Measurements from ENCODE around the gene THSD4.

Gene THSD4

DNA sequence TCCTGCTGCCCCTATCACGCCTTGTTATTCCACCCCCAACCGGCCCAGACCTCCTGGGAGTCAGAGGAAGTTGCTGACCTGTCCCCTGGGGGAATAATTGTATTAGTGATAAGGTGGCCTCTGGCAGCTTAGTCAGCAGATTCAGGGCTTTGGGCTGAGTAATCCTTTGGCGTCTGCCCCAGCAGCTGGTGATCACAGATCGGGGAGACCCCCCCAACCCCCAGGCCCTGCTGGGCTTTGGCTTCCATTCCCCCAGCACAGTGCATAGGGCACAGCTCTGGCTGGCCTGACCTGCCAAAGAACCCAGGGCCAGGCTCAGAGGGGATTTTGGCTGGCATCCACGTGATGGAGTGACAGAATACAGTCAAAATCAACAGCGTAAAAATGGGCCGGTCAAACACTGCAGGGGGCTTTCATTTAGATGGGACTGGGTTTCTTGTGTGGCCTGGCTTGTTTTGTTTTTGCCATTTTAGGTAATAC lies 691.2 kb downstream of the THSD4 start:
- no peak for DNase-seq (ENCODE audit: low read depth in 2 of 2)

DNA sequence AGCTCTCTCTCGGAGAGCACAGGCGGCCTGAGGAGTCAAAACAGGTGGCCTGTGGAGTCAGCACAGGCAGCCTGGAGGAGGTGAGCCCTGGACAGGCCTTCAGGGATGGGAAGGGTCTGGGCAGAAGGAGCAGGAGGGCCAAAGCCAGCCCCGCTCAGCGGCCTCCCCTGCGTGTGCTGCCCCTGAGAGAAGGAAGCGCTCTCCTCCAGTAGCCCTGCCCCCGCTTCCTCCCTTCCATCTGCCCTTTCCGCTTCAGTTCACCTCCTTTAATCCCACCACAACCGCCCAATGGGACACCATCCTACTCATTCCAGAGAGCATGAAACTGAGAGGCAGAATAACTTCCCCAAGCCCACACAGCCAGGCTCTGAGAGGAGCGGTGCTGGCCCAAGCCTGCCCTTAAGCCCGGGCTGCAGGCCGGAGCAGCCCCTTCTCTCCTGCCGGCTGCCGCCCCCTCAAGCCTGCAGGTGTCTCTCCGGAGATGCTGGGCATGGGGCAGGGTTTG lies 691.9 kb downstream of the THSD4 start:
- DNase-seq (ENCODE audit: low read depth in 2 of 2) = no peak

DNA sequence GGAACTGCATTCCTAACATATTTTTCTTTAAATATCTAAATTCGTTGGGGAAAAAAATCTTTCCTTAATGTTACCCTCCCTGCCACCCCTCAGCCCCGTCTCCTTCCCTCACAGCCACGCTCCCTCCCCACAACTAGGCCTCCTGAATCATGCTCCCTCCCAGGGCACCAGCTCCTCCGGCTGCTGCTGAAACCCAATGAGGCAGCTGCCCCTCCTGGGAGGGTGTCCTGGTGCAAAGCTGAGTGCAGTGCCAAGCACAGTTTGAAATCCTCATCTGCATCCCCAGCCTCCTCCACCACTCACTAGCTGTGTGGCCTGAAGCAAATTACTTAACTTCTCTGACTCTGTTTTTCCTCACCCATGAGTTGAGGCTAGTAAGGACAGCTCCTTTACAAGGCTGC lies 692.4 kb downstream of the THSD4 start:
- DNase-seq (ENCODE audit: low read depth in 2 of 2) = no peak

DNA sequence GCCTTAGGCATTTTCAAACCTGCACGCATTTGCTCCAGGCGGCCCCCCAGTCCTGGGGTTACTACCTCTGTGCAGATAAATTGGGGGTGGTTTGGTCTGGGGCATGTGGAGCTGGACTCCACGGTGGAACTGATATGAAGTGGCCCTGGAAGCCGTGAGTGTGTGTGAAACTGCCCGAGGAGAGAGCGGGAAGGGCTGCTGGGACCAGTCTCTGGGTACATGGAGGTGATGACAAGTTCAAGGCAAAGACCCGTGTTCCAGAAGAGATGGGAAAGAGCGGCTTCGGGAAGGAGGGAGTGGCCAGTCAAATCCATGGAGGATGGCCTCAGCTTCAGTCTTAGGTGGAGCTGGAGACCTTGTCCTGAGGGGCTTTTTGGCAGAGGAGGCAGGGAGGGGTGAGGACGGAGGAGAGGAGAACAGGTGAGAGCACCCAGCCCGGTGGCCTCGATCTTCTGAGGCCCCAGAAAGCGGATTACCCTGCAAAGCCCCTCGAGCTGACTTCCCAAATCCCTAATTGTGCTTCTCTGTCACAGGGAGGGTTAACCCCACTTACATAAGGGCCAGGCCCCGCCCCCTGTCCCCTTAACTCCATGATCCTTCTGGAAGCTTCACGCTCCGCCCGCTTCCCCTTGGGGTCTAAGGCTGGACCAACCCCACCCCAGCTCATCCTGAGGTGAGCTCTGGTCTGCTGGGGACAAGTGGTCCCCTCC lies 693.2 kb downstream of the THSD4 start:
- no peak for DNase-seq (ENCODE audit: low read depth in 2 of 2)

DNA sequence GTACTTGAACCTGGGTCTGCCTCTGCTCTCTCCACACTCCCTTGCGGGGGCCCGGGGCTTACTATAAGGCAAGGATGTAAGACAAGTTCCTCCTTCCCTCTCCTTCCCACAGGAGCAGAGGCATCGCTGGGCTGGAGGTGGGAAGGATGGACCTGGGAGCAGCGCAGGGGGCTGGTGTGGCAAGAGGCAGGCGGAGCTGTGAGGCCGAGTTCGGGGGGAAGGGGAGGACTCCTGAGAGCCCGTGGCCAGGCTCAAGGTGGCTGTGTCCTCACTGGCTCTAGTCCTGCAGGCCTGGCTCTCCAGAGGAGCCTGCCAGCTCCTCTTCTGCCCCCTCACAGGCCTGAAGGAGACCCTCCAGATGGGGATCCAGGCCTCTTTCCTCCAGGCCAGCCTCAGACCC lies 694.1 kb downstream of the THSD4 start:
- no peak for DNase-seq (ENCODE audit: low read depth in 2 of 2)

DNA sequence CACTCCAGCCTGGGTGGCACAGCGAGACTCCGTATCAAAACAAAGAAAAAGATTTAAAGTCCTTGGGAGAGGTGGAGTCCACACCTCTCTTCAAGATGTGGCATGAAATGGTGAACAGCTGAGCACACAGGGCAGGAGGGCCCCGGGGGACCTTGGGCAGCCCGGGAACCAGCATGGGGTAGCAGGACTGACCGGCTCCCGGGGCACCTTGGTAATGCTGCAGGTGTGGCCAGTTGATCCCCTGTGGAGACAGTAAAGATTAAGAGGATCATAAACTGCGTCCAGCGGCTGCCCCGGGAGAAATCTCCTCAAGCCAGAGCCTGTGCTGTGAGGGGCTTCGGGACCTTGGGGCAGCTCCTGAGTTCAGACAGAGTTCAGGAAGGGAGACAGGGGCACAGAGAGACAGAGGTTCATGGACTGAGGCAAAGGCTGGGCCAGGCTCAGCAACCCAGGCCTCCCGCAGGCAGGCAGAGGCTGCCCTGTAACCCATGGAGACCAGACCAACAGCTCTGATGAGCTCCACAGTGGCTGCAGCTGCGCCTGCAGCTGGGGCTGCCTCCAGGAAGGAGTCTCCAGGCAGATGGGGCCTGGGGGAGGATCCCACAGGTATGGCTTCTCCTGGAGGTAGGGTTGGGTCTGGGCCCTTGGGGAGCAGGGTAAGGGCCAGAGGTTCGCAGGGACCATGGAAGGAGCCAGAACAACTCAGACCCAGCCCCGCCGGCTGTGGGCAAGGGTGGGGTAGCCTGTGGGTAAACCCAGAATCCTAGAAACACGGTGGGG lies 695.2 kb downstream of the THSD4 start, which contains the start of gene NR2E3:
Gene NR2E3, plus strand, starts transcription at position 299 of the 780 bp plus-strand sequence. Its CDS starts 190 bp downstream, at position 489.
- no peak for DNase-seq (ENCODE audit: low read depth in 2 of 2)

DNA sequence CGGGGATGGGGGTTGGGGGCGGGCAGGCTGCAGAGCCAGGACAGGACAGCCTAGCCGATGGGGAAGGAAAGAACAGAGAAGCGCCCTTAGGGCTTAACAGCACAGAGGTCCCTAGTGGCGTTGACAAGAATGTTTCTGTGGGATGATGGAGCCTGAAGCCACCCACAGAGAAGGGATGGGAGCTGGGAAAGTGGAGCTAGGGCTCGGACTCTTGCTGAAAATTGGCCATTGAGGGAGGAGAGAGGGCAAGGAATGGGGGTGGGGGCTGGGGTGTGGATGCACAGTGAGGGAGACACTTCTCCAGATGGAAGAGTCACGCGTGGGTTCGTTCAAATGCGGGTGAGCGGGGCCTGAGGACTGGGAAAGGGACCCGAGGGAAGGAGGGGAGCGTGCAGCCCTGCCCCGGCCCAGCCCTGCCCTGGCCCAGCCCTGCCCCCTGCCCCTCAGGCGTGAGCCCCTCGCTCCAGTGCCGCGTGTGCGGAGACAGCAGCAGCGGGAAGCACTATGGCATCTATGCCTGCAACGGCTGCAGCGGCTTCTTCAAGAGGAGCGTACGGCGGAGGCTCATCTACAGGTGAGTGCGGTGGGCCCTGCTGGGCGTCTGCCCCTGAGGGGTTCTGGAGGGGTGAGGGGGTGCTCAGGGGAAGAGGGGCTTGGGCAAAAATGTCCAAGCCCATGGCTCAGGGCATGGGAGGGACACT lies 695.9 kb downstream of the THSD4 start:
- no peak for DNase-seq (ENCODE audit: low read depth in 2 of 2)

DNA sequence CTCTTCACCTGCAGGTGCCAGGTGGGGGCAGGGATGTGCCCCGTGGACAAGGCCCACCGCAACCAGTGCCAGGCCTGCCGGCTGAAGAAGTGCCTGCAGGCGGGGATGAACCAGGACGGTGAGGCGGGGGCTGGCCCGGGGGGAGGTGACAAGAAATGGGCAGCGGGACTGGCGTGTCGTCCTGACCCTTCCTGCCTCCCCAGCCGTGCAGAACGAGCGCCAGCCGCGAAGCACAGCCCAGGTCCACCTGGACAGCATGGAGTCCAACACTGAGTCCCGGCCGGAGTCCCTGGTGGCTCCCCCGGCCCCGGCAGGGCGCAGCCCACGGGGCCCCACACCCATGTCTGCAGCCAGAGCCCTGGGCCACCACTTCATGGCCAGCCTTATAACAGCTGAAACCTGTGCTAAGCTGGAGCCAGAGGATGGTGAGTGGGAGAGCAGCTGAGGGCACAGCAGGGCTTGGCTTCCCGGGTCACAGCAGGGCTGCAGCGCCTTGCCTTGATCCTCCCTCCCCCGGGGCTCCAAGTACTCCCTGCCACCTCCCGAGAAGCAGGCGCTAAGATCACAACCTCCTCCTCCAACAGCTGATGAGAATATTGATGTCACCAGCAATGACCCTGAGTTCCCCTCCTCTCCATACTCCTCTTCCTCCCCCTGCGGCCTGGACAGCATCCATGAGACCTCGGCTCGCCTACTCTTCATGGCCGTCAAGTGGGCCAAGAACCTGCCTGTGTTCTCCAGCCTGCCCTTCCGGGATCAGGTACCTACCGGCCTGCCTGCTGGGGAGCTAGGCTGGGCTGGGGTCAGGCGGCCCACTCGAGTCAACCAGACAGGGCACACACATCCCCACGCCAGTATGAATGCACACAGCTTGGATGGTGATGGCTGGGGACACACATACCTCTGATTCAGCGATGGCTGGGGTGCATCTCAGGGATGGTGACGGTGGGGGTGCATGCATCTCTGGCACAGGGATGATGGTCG lies 696.8 kb downstream of the THSD4 start:
- no peak for DNase-seq (ENCODE audit: low read depth in 2 of 2)

DNA sequence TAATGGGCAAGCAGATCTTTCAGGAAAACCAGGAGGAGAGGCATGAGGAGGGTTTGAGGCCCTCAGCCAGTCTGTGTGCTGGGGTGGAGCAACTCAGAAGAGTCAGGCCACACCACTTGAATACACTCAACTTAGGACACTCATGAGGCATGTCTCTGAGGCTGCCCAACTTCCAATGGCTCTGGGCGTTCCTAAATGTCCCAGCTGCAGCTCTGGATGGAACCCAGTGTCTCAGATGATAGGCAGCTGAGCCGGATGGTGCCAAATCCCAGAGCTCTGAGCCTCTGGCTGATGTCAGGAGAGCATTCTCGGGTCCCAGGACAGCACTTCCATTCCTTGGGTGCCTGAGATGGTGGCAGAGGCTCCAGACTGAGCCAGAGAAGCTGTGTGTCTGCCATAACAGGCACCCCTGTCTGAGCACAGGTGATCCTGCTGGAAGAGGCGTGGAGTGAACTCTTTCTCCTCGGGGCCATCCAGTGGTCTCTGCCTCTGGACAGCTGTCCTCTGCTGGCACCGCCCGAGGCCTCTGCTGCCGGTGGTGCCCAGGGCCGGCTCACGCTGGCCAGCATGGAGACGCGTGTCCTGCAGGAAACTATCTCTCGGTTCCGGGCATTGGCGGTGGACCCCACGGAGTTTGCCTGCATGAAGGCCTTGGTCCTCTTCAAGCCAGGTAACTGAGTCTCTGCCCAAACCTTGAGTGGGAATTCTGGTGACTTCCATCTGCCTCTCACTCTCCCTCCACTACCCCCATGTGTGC lies 697.9 kb downstream of the THSD4 start:
- DNase-seq (ENCODE audit: low read depth in 2 of 2) = no peak

DNA sequence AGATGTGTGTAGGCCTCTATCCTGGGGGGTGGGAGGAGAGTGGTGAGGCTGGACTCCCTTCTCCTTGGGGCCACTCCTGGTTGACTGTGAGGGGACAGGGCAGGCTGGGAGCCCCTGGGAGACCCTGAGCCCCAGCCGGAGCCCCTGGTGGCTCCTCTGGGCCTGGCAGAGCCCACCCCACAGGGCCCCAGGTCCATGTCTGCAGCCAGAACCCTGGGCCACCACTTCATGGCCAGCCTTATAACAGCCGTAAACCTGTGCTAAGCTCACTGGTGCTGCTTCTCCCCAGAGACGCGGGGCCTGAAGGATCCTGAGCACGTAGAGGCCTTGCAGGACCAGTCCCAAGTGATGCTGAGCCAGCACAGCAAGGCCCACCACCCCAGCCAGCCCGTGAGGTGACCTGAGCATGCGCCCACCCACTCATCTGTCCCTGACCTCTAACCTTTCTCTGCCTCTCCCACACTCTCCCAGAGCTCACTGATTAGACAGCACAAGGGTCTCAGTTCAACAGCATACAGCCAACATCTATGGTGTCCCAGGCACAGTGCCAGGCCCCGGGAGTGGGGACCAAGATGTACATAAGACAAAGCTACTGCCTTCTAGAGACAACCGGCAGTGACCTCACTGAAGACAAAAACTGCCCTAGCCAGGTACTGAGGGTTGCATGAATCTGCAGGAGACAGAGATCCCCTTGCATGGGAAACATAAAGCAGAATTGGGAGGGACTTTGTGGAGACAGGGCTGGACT lies 698.6 kb downstream of the THSD4 start:
- no peak for DNase-seq (ENCODE audit: low read depth in 2 of 2)

DNA sequence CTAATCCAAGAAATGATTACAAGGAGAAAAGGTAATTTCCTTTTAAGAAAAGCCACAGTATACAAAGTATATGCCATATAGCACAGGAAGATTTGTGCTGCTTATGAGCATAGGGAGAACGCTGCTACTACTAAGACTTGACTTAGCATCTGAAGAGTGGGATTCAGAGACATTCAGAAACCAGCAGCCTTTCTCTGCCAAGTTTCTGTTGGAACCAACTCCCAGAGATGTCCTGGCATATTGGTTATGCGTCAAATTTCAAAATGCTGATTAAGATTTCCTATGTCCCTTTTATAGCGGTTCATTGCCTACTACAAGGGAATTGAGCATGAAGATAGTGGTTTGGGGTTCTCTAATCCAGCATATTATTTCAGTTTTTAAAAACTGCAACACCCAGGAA lies 700.0 kb downstream of the THSD4 start:
- no peak for DNase-seq (ENCODE audit: low read depth in 2 of 2)

DNA sequence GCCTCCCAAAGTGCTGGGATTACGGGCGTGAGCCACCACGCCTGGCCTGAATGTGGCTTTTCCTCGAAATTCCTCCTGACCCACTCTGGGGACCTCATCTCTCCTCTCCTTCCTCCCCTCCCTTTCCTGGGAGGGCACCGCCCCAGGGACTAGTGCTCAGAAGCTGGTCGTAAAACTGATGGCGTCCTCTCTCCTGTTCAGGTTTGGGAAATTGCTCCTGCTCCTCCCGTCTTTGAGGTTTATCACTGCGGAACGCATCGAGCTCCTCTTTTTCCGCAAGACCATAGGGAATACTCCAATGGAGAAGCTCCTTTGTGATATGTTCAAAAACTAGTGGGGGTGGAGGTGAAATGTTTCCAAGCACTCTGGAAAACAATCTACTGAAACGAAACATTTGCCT lies 702.1 kb downstream of the THSD4 start:
- DNase-seq (ENCODE audit: low read depth in 2 of 2) = no peak

DNA sequence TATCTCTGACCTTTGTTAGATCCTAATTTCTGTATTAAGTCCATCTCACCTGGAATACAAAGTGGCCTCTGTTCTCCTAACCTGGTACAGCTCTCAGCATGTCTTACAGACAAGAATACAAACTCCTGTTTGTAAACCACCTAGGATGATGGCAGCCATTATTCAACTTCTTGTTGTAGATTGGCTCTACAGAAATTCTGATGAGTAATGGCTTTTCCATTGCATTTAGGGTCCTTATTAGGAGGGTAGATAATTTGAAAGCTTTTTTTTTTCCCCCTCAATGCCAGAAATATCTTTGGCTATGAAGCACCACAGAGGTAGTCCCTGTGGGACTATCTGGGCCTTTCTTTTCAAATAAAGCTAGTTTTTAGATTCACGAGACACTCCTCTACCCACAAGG lies 704.9 kb downstream of the THSD4 start:
- no peak for DNase-seq (ENCODE audit: low read depth in 2 of 2)

DNA sequence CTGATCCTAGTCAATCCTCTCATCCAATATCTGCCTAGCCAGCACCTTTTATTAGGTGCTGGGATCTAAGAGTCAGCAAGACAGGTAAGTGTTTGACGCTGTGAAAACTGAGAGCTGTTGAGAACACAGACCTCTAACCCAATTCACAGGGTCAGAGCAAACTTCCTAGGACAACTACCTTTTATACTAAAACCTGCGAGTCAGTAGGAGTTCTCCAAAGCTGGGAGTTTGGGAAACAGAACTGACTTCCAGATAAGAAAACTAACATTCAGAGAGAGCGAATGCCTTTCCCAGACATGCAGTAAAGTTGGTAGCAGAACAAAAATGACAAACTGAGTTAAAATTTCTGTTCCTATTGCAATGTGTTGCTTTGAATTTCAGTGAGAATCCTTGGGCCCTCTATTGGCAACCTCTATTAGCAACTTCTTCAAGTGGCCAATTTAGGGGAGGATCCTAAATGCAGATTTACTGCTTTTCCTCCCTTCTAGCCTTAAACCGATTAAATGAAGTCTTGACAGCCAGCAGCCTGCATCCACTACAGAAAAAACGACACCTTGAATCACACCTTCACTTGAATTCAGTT lies 706.4 kb downstream of the THSD4 start:
- DNase-seq (ENCODE audit: low read depth in 2 of 2) = no peak

DNA sequence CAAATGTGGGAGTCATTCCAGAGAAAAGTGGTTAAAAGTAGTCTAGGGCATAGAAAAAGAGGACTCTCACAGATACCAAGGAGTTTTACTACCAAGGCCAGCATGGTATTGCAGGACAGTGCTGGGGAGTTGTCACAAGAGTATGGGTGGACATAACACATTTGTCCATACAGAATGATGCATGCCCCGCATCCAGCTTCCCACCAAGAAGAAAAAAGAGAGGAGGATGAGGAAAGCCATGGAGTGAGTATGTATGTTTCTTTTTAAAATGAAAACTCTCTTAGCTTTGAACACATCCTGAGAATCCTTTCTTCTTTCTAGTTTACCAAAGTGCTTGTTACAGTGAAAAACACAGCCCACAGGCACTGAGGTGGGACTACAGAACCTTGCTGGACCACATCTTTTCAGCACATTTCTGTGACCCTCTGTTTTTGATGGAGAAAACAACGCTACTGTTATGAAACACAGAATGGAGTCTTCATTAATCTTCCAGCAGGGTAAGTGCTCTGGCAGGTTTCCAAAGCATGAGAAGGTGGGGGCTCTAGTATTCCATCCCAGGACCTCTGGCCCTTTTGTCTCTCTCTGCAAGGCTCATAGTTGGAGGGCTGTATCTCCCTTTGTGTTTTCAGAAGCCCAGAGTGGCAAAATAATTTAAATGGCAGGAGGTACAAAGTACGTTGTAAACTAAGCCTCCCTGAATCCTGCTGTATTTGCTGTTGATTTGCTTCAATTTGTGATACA lies 707.8 kb downstream of the THSD4 start:
- DNase-seq (ENCODE audit: low read depth in 2 of 2) = no peak

DNA sequence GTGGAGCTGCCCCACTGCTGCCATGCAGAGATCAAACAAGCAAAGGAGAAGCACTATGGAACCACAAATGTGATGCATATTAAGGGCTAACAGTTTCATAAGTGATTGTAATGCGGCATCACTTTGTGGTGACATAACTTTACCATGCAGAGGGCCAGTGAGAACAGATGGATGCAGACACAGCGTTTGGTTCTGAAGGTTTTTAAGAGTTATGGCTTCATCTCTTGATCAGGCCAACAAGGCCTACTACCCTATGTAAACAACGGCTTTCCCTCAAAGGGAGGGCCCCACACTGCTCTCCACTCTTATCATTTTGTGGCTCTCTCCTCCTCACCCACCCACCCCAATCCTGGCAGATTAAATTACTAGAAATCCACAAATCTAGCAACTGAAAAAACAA lies 708.5 kb downstream of the THSD4 start:
- no peak for DNase-seq (ENCODE audit: low read depth in 2 of 2)

DNA sequence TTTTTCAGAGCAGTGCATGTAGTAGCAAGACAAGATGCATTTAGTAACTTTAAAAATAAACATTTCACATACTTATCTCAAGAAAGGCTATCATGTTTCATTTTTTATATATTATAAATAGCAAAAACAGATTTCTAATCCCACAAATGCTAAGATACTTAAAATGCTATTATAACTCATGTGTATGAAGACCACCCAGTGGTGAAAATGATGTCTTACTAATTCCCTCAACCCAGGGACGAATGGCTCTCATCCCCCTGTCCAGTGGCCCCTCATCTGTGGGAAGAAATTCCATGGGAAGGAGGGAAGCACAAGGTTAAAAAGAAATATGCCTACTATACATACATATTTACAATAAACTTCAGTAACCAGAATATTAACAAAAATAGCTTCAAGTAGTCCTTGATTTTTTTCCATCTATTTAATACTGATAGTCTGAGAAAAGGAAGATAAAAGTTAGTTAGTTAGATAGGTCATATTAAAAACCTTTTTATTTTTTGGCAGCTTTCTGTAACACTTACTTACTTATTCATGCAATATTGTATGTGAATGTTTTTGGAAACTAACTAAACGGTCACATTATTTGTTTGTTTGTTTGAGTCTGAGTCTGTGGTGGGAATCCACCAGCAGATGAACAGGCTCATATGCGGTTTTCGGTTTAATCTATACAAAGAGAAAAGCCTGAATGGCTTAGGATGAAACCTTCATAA lies 709.9 kb downstream of the THSD4 start:
- no peak for DNase-seq (ENCODE audit: low read depth in 2 of 2)

DNA sequence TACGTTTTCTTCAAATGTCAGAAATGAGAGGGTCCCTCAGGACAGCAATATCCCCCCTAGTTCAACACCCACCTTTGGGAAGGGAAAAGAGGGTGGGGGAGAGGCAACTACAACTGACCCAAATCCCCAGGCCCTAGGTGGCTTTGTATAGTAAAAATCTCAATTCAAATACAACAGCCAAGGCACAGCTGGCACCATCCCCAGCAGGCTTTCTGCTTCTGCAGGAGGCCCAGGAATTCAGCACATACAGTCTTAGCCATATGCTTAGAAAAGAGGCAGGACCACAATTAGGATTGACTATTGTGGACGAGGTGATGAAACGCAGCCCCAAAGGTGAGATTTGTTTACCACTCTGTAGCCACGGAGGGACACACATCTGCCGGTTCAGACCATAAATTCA lies 710.9 kb downstream of the THSD4 start:
- no peak for DNase-seq (ENCODE audit: low read depth in 2 of 2)
